HG03354 (cell line): Measurements from ENCODE around the gene GATM.
"Not testable (repeated sequence)": the region's sequence is repeated elsewhere in the genome, so short reads cannot be mapped to it uniquely, and the experiment has no call there.

Experiments
- ATAC-seq: cut with Tn5 transposase; IDR thresholded peaks from one replicate; pipeline ENCODE4 v1.9.1; 2021; ENCODE audit warnings: mild to moderate bottlenecking; ENCODE audit not compliant: unreplicated experiment, poor library complexity, severe bottlenecking

The GATM gene

DNA sequence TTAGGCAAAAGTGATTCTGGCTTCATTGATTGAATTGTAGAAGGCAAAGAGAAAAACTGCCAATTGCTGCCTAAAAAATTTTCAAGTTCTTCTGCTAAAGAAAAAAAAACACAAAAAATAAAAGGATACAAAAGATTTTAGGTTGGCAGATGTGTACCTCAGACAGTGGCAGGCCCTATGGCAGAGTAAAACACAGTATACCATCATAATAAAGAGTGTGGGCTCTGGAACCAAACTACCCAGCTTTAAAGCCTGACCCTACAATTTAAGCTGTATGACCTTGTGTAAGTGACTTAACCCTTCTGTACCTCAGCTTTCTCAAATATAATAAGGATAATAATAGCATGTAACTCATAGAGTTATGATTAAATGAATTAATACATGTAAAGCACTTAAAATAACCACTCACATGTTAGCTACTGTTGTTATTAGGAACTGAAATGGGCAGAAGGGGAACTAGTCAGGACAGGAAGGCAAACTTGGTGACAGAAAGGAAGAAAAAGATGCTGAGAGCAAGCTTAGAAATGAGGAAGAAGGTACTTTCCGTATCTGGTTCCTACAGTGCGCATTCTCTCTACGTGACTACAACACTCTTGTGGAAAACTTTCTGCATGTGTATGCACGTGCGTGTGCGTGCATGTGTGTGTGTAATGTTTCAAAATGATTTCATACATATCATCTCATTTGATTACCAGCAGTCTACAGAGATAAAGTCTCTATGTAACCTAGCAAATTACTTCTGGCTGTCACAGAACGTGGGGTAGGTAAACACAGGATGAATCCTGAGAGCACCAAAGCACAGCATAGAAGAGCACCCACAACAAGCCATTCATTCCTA is 13.6 kb upstream of the GATM start:
- ATAC-seq = peak; percentile 93

- no peak for ATAC-seq
These were observed 11.0 kb upstream of the GATM start for GRCh38 chr15:45389351-45389750.

- no peak for ATAC-seq
These were observed 9.2 kb upstream of the GATM start for GRCh38 chr15:45387380-45388007.

DNA sequence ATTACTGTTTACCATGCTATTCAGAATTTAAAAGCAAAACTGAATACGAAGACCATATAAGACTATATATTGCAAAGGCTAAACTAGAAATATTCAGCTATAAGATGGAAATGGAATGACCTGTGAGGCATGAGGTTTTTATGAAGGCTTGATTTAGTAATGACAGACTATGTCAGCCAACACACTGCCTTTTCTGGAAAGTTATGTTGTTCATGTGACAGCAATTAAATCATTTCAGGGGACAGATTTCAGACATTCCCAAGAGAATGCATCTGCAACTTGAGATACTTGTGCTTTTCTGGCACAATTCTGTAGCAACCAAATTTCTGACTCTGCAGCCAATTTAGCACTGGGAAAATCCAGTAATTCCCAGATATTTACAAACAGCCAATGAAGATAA is 8.6 kb upstream of the GATM start:
- ATAC-seq = no peak

DNA sequence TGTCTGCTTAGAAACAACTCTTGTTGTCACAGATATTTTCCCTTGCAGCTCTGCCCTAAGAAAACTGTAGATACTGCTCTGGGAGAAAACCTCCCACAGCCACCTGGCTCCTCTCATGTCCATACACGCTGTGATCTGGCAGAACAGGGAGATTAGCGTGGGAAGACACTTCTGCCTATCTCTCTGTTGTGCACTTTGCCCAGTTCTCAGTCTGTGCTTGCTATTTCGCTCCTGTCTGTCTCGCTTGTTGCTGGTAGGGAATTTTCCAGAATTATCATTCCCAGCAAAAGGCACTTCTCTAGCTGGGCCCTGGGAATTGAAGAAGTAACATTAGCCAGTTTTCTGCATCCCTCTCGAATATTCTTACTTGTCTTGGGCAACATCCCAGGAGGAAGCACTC is 8.1 kb upstream of the GATM start:
- ATAC-seq = no peak

DNA sequence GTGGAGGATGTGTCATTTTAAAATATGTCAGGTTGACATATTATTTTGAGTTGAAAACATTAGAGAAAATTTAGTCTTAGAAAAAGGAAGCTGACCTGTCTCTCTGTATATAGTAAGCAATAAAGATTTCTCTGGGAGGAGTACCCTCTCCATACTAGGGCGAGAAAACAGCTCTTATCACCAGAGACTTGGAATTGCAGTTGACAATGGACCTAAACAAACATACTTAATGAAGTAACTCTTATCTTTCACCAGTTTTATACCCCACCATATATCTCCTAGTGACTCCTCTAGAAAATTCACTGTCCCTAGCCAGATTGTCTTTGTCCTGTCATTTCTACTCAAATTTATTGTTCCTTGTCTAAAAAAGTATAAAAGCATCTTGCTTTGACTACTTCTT is 7.2 kb upstream of the GATM start:
- no peak for ATAC-seq

DNA sequence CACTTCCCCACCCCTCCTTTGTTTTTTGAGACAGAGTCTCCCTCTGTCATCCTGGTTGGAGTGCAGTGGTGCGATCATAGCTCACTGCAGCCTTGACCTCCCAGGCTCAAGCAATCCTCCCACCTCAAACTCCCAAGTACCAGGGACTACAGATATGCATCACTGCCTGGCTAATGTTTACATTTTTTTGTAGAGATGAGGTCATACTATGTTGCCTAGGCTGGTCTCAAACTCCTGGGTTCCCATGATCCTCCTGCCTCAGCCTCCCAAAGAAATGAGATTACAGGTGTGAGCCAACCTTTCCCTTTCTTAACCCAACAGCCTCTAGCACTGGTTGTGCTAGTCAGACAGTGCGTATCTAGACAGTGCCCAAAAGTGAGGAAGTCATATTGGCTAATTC is 6.4 kb upstream of the GATM start:
- no peak for ATAC-seq

DNA sequence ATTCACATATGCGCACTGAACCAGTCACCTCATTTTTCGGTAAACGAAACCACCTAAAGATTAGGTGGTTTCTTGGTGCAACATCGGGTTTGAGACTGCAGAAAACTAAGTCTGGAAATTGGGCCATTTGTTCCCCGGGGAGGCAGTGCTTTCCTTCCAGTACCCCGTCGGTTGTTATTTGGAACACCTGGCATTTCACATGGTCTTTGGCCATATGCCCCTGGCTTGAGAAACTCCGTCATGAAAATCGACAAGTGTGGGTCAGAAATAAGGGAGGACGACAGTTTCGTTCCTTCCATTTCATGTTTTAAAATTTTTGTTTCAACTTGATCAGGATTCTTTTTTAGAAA is 544 bp upstream of the GATM start:
- no peak for ATAC-seq

GRCh38 chr15:45377609-45378148 is 665 bp downstream of the GATM start:
- ATAC-seq = no peak

DNA sequence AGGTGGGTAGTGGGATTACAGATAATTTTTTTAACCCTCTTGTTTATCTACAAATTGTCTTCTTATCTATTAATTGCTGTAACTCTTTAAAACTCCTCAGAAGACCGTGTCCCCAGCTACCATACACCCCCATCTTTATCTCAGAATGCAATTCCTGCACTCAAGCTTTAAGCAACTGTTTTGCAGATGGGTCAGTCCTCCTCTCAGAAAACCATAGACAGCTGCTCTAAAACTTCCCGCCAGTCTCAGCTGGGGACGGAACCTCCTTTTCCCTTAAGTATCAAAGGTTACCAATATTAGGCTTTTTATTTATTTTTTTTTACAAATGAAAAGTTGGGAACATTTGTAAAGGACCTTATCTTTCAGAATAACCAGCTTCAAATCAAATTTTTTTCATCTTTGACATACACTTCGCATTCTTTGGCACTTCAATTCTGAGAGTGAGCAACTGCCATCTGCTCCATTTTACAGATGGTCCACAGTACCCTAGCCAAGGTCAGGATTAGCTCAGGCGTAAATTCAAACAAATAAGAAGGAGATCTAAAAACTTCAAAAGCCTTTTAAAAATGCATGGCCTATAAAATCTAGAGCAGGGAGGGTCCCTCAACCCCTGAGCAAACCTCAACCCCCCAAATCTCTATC is 1.3 kb downstream of the GATM start:
- ATAC-seq = no peak

DNA sequence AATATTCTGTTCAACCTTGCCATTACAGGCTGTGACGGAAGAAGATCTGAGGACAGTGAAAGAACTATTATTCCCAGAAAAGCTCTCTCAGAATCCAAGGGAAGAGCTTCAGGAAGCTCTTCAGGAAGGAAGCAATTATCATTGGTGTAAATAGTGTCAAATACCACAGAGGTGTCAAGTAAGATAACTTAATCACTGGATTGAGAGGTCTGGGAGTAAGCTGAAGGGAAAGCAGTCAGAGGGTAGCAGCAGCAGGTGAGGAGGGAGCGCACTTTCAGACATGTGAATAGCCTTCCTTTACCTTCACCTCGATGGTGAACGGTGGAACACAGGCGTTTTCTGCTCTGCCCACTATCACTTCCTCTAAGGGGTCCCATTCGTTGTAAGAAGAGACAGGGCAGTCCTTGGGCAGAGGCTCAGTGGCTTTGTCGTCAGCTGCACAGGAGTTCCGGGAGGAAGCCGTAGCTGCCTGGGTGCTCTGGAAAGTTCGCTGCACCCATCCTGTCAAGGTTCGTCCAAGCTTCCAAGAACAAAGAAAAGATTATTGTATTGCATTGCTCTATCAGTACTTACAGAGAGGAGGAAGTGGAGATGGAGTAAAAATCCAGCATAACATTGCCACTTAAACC is 1.9 kb downstream of the GATM start:
- ATAC-seq = no peak

DNA sequence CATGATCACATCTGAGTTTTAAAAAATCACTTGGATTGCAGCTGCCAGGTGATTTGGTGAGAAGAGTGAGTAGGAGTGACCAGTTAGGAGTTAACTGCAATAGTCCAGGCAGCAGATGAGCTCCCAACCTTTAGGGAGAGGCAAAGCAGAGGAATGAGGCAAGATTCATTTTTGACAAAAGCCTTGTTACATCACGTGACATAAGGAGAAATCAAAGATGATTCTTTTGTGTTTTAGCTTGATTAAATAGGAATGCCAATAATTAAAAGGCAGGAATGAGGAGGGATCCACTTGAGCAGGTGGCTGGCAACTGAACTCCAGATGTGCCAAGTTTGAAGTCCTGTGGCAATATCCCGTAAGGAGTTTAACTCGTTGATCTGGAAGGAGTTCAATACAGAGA is 2.5 kb downstream of the GATM start:
- ATAC-seq = no peak

DNA sequence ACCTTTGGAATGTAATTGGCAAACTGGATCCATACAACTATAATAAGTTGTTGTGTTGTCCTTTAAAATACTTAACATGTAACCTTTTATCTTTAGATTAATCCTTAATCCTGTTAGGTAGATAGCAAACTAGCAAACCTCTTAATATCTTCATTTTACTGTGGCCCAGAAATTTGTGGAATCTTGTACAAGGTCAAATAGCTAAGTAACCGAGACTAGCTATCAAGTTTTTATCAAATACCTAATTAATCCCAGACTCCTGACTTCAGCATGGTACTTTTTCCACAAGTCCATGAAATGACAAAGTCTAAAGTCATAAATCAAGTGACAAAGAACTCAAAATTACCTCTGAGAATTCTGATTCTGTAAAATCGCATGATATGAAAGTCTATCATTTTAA is 4.4 kb downstream of the GATM start:
- ATAC-seq = no peak

DNA sequence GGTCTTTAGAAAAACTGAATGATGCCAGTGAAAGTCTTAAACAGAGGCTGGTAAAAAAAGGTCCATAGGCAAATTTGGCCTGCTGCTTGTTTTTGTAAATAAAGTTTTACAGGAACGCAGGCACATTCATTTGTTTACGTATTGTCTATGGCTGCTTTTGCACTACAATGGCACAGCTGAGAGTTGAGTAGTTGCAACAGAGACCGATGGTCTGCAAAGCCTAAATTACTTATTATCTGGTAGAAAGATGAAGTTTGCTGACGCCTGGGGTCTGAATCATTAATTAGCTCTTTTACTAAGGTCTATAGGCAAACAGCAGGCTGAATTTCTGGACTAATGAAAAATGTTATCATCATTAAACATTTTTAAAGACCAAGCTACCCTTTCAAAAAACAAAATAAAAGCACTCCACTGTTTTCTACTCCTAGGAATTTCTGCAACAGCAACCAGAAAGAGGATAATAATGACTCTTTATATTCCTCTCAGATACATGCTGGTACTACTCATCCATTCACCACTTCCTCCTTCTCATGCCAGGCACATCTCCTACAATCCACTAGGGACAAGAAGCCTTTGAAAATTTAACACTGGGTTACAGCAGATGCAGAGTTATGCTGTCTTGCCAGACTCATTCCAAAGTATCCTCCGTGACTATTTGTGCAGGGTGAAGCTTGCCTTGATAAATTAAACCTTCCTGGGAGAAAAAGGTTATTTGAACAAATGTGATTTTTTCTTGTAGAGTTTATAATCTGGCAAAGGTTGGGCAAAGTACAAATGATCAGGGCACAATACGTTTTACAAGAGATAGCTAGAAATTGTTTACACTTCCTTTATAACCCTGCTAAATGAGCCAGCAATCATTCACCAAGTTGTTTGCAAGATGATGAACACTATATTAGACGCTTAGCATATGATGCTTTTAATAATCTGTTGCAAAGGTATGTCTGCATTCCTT is 6.0 kb downstream of the GATM start:
- no peak for ATAC-seq

- ATAC-seq = no peak
These were observed 6.8 kb downstream of the GATM start for GRCh38 chr15:45371546-45371945.

- not testable (repeated sequence) for ATAC-seq
These were observed 8.3 kb downstream of the GATM start for GRCh38 chr15:45370042-45370441.

DNA sequence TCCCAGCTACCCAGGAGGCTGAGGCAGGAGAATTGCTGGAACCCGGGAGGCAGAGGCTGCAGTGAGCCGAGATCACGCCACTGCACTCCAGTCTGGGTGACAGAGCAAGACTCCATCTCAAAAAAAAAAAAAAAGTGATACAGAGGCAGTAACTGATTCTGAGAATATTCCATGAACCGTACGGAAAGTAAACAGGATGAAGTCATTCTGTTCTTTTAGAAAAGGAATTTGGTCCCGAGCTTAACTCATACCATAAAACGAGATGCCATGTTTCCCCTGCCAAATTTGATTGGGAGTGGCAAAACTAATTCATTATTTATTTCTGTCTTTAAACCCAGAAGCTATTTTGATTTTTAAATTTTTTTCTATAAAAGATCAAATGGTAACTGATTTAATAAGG is 11.1 kb downstream of the GATM start:
- not testable (repeated sequence) for ATAC-seq

DNA sequence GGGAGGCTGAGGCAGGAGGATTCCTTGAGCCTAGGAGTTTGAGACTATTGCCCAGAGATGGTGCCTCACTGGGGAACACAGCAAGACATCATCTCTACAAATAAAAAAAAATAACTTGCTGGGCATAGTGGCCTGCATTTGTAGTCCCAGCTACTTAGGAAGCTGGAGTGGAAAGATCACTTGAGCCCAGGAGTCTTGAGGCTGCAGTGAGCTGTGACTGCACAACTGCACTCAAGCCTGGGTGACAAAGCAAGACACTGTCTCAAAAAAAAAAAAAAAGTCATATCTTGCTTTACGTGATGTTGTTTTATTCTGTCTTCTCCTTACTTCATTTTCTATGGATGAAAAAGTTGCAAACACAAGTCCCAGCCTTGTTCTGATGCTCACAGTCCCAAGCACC is 14.1 kb downstream of the GATM start:
- no peak for ATAC-seq

DNA sequence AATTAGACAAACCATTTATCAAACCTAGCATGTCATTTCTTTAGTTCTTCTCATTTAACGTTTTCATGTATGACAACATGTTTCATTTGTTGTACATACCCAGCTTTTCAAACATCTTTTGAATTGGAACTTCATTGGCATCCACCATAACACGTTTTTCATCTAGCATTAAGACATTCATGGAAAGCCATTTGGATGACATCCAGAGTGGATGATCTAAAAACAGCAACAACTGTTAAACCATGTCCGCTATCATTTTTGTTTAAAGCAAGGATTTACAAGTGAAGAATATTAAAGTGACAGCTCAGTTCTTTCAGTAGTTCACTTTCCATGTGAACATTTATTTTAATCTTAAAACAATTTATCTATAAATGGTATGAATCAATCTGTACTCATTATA is 14.5 kb downstream of the GATM start:
- ATAC-seq = no peak
